SK-N-SH (cell line): ENCODE data around the gene DOC2A.

ENCODE experiments used
- CTCF ChIP-seq: fragments of 200-600 bp; sonication (generic); IDR thresholded peaks from 2 replicates; pipeline ENCODE4 v1.6.1; 2017; ENCODE audit warnings: antibody characterized with exemption, mild to moderate bottlenecking, moderate library complexity
- EP300 ChIP-seq, 2 experiments: IDR thresholded peaks; 2 replicates each; pipeline versions ENCODE4 v1.4.0 to v1.6.1; 2012; ENCODE audit warnings: borderline replicate concordance in 1 of 2, low read depth in 1 of 2, low read length in 1 of 2
- EZH2phosphoT487 ChIP-seq: fragments of 200-600 bp; sonication (generic); IDR thresholded peaks from 2 replicates; pipeline ENCODE4 v1.6.1; 2017; ENCODE audit warnings: low read depth, mixed run types, mild to moderate bottlenecking, antibody characterized with exemption, moderate library complexity, borderline replicate concordance
- MEF2A ChIP-seq: IDR thresholded peaks from 2 replicates; pipeline ENCODE4 v1.4.0; 2012; ENCODE audit warnings: low read depth, borderline replicate concordance
- NRF1 ChIP-seq: IDR thresholded peaks from 2 replicates; pipeline ENCODE4 v1.6.1; 2012; ENCODE audit warnings: low read depth, mild to moderate bottlenecking, low read length
- RAD21 ChIP-seq: IDR thresholded peaks from 2 replicates; pipeline ENCODE4 v1.6.1; 2012; ENCODE audit warnings: mild to moderate bottlenecking, low read length
- RCOR1 ChIP-seq: fragments of 150-350 bp; IDR thresholded peaks from 2 replicates; pipeline ENCODE4 v1.6.1; 2017; ENCODE audit warnings: antibody characterized with exemption, low read length
- TAF1 ChIP-seq: IDR thresholded peaks from 2 replicates; pipeline ENCODE4 v1.6.1; 2012; ENCODE audit warnings: low read depth, mild to moderate bottlenecking, low read length, moderate library complexity, borderline replicate concordance
- TCF12 ChIP-seq: IDR thresholded peaks from 2 replicates; pipeline ENCODE4 v1.4.0; 2012
- USF2 ChIP-seq: fragments of 150-350 bp; IDR thresholded peaks from 2 replicates; pipeline ENCODE4 v1.6.1; 2017; ENCODE audit warnings: antibody characterized with exemption, low read length, low read depth, borderline replicate concordance
- YY1 ChIP-seq: IDR thresholded peaks from 2 replicates; pipeline ENCODE4 v1.4.0; 2012; ENCODE audit warnings: low read depth, mild to moderate bottlenecking
- ZBTB33 ChIP-seq: IDR thresholded peaks from 2 replicates; pipeline ENCODE4 v1.4.0; 2012; ENCODE audit warnings: low read depth, borderline replicate concordance

GRCh38 chr16:29993191-29993902 is 17.5 kb downstream of the DOC2A start:
- no peak for TF ChIP-seq CTCF
- TF ChIP-seq USF2: no peak
- TF ChIP-seq ZBTB33: no peak
- no peak for TF ChIP-seq TAF1
- no peak for TF ChIP-seq EP300 (IDR thresholded peaks at IDR 0.05; ENCODE audit: borderline replicate concordance in 1 of 2, low read depth in 1 of 2, low read length in 1 of 2)
- no peak for TF ChIP-seq EZH2phosphoT487
- no peak for TF ChIP-seq RCOR1
- TF ChIP-seq RAD21: no peak
- no peak for TF ChIP-seq NRF1
- no peak for TF ChIP-seq TCF12
- TF ChIP-seq MEF2A: no peak
- no peak for TF ChIP-seq YY1
